Measurements from ENCODE around the gene HMCN2. TPM values are rescaled to one million over a fixed set of nuclear protein-coding genes. Genes with fewer than 3 reads are reported as not detected.

Gene HMCN2
- total RNA-seq, 6 donors from 2014 or later, result 0.76 to 7.3 (median 1.5) TPM

DNA sequence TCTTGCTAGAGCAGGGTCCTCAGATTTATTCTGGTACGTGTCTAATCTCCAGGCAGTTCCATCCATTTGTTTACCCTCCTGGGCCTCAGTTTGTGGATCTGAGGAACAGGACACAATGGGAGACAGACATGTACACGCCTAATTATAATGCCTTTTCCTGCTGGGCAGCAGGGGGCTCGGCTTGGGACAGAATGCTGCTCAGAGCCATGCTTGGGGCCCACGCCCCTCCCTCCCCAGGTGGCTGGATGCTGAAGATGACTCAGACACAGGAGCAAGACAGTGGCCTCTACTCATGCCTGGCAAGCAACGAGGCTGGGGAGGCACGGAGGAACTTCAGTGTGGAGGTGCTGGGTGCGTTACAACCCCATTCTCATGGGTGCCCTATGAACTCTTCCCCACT, 106.5 kb downstream of the HMCN2 start:
- Histone ChIP-seq H3K4me3 (no peak overlapping the region), H3K36me3 (no peaks in the 10 kb centered on the region), H3K9me3 (no peaks in the 10 kb centered on the region), H3K27ac (no peak overlapping the region), H3K4me1 (no peaks in the 10 kb centered on the region), H3K27me3 (no peaks in the 10 kb centered on the region)
- WGBS, 2 donors, result 30 to 88% methylated on average over 2 to 7 of the region's 7 CpGs
- DNase-seq (no peak), ATAC-seq (ENCODE audit: low FRiP score in 2 of 2) (no peak)
- TF ChIP-seq EP300 (IDR thresholded peaks at IDR 0.05), result no peak
- TF ChIP-seq, protein P1, sequence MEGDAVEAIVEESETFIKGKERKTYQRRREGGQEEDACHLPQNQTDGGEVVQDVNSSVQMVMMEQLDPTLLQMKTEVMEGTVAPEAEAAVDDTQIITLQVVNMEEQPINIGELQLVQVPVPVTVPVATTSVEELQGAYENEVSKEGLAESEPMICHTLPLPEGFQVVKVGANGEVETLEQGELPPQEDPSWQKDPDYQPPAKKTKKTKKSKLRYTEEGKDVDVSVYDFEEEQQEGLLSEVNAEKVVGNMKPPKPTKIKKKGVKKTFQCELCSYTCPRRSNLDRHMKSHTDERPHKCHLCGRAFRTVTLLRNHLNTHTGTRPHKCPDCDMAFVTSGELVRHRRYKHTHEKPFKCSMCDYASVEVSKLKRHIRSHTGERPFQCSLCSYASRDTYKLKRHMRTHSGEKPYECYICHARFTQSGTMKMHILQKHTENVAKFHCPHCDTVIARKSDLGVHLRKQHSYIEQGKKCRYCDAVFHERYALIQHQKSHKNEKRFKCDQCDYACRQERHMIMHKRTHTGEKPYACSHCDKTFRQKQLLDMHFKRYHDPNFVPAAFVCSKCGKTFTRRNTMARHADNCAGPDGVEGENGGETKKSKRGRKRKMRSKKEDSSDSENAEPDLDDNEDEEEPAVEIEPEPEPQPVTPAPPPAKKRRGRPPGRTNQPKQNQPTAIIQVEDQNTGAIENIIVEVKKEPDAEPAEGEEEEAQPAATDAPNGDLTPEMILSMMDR (IDR thresholded peaks at IDR 0.05), result no peak
- no peak for TF ChIP-seq POLR2AphosphoS5 (IDR thresholded peaks at IDR 0.05)
- TF ChIP-seq POLR2A (IDR thresholded peaks at IDR 0.05), result no peak

DNA sequence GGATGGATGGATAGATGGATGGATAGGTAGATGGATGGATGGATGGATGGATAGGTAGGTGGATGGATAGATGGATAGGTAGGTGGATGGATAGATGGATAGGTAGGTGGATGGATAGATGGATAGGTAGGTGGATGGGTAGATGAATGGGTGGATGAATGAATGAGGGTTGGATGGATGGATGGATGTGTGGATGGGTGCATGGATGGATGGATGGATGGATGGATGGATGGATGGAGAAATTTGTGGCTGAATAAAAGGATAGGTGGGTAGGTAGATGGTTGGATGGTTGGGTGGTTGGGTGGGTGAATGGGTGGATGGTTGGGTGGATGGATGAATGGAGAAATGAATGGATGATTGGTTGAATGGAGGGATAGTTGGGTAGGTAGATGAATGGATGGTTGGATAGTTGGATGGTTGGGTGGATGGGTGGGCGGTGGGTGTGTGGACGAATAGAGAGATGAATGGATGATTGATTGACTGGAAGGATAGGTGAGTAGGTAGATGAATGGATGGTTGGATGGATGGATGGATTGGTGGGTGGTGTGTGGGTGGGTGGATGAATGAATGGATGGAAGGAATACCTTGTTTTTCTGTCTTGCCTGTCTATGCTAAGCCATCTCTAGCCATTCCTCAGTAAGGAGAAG, 108.2 kb downstream of the HMCN2 start:
- no peaks in the 10 kb centered on the region for H3K27me3 ChIP-seq
- no peak for DNase-seq
- H3K9me3 ChIP-seq, result no peaks in the 10 kb centered on the region
- H3K36me3 ChIP-seq, result no peaks in the 10 kb centered on the region
- no peak for ATAC-seq (ENCODE audit: low FRiP score in 2 of 2)
- TF ChIP-seq POLR2A (IDR thresholded peaks at IDR 0.05), result no peak
- TF ChIP-seq, protein P1 (IDR thresholded peaks at IDR 0.05), result no peak
- no peak for TF ChIP-seq EP300 (IDR thresholded peaks at IDR 0.05)
- 80 to 87% methylated on average over 2 of the region's 2 CpGs for WGBS, 2 donors
- H3K4me1 ChIP-seq, result no peaks in the 10 kb centered on the region
- no peak overlapping the region for H3K27ac ChIP-seq
- H3K4me3 ChIP-seq, result no peak overlapping the region

DNA sequence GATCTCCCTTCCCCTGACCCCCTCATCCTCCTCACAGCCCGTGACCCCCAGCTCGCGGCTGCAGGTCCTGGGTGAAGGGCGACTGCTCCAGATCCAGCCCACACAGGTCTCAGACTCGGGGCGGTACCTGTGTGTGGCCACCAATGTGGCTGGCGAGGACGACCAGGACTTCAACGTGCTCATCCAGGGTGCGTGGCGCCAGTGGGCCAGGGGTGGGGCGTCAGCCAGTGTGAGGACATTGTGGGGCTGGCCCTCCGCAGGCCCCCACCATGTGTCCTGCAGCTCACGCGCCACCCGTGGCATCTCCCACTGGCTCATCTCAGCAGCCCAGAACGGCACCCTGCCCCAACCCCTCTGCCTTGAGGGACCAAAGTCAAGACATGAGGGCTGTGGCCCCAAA, 112.1 kb downstream of the HMCN2 start:
- WGBS, 2 donors, result 93 to 97% methylated on average over 5 to 14 of the region's 17 CpGs
- Histone ChIP-seq H3K4me1 (no peaks in the 10 kb centered on the region), H3K4me3 (no peak overlapping the region), H3K36me3 (no peaks in the 10 kb centered on the region), H3K9me3 (no peaks in the 10 kb centered on the region), H3K27ac (no peak overlapping the region), H3K27me3 (no peaks in the 10 kb centered on the region)
- no peak for TF ChIP-seq POLR2A (IDR thresholded peaks at IDR 0.05)
- TF ChIP-seq POLR2AphosphoS5 (IDR thresholded peaks at IDR 0.05), result no peak
- TF ChIP-seq, protein P1 (IDR thresholded peaks at IDR 0.05), result no peak
- no peak for TF ChIP-seq EP300 (IDR thresholded peaks at IDR 0.05)
- ATAC-seq (ENCODE audit: low FRiP score in 2 of 2) (no peak), DNase-seq (peak in 1 of 2 donors; percentile 79)

DNA sequence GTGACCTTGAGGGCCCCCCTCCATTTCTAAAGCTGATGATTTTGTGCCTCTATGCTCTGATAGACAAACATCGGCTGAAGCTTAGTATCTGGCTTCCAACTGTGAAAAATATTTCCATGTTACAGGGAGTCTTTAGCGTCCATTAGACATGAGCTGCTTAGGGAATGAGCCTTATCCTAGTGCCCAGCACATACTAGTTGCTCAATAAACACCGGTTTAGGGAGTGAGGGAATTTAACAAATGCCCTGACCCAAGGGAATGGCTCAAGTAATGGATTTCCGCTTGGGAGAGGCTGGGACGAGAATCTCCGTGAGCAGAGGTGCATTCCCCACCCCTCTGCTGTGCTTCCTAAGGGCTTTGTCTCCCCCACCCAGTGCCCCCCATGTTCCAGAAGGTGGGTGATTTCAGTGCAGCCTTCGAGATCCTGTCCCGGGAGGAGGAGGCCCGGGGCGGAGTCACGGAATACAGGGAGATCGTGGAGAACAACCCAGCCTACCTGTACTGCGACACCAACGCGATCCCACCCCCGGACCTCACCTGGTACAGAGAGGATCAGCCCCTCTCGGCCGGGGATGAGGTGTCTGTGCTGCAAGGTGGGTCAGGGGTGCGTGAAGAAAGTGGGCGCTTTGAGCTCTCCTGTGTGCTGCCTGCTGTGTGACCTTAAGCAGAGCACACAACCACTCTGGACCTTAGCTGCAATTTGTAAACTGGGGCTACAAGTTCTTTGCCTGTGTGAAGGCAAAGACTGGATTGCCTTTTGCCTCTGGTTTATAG, 113.5 kb downstream of the HMCN2 start:
- ATAC-seq (ENCODE audit: low FRiP score in 2 of 2) (no peak), DNase-seq (no peak)
- Histone ChIP-seq H3K36me3 (no peaks in the 10 kb centered on the region), H3K4me1 (no peaks in the 10 kb centered on the region), H3K9me3 (no peaks in the 10 kb centered on the region), H3K27ac (no peak overlapping the region), H3K4me3 (no peak overlapping the region), H3K27me3 (no peaks in the 10 kb centered on the region)
- no peak for TF ChIP-seq POLR2A (IDR thresholded peaks at IDR 0.05)
- no peak for TF ChIP-seq POLR2AphosphoS5 (IDR thresholded peaks at IDR 0.05)
- TF ChIP-seq EP300 (IDR thresholded peaks at IDR 0.05), result no peak
- TF ChIP-seq, protein P1 (IDR thresholded peaks at IDR 0.05), result no peak
- WGBS, 2 donors, result 83 to 84% methylated on average over 15 to 18 of the region's 20 CpGs

DNA sequence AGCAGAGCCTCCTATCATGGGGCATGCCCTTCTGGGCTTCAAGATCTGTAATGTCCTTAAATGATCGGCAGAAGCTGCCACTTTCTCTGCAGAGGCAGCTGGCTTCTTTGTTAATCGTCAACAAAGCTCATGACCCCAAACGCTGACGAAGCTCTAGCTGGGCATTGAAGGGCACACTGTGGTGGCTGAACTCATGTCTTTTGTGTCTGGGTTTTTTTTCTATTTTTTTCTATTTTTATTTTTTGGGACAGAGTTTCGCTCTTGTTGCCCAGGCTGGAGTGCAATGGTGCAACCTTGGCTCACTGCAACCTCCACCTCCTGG, 114.0 kb downstream of the HMCN2 start:
- Histone ChIP-seq H3K27ac (no peak overlapping the region), H3K36me3 (no peaks in the 10 kb centered on the region), H3K4me1 (no peaks in the 10 kb centered on the region), H3K9me3 (no peaks in the 10 kb centered on the region), H3K27me3 (no peaks in the 10 kb centered on the region), H3K4me3 (no peak overlapping the region)
- 65 to 72% methylated on average over 5 of the region's 5 CpGs for WGBS, 2 donors
- DNase-seq, result no peak
- TF ChIP-seq, protein P1 (IDR thresholded peaks at IDR 0.05), result no peak
- TF ChIP-seq POLR2A (IDR thresholded peaks at IDR 0.05) (no peak), EP300 (IDR thresholded peaks at IDR 0.05) (no peak), POLR2AphosphoS5 (IDR thresholded peaks at IDR 0.05) (no peak)
- ATAC-seq (ENCODE audit: low FRiP score in 2 of 2), result no peak

Measured in upper lobe of left lung (tissue), 6 donors.